WTC11 (cell line): ENCODE measurements around the gene L1CAM. TPM values are rescaled to one million over a fixed set of nuclear protein-coding genes. Genes with fewer than 3 reads are reported as not detected.

Experiments used
- ATAC-seq: fragments of 200-7000 bp; cut with Tn5 transposase; 2 replicates; pipeline ENCODE4 v1.10.0; 2021; ENCODE audit warnings: mild to moderate bottlenecking, moderate library complexity
- CTCF ChIA-PET: fragments of 300-600 bp; sonication (Branson Sonifier 250); formaldehyde crosslinking; loops from one replicate; lab custom pipeline; 2021; ENCODE audit warnings: antibody characterized with exemption; lab: Charles Lee
- POLR2A ChIA-PET: fragments of 350-600 bp; sonication (Branson Sonifier 250); formaldehyde crosslinking; loops from one replicate; lab custom pipeline; 2021; ENCODE audit warnings: antibody characterized with exemption; lab: Charles Lee
- DNase-seq: peaks from one replicate; pipeline ENCODE4 v3.0.0; 2021; ENCODE audit warnings: low spot score
- H3K27ac Mint-ChIP-seq: 2 replicates; pipeline ENCODE4 v1.8.0; 2021; ENCODE audit warnings: mixed read lengths
- H3K27me3 Mint-ChIP-seq: 2 replicates; pipeline ENCODE4 v1.8.0; 2021; ENCODE audit warnings: low read depth, mild to moderate bottlenecking, moderate library complexity, mixed read lengths
- H3K36me3 Mint-ChIP-seq: 2 replicates; pipeline ENCODE4 v1.8.0; 2021; ENCODE audit warnings: mixed read lengths
- H3K4me1 Mint-ChIP-seq: 2 replicates; pipeline ENCODE4 v1.8.0; 2022; ENCODE audit warnings: mixed read lengths
- H3K4me3 Mint-ChIP-seq: 2 replicates; pipeline ENCODE4 v1.8.0; 2021; ENCODE audit warnings: mild to moderate bottlenecking, moderate library complexity, mixed read lengths
- H3K9me3 Mint-ChIP-seq: 2 replicates; pipeline ENCODE4 v1.8.0; 2021; ENCODE audit warnings: mixed read lengths
- FOXP1 ChIP-seq: sonication (generic); formaldehyde crosslinking; IDR thresholded peaks from 2 replicates; pipeline ENCODE4 v1.8.0; 2022; ENCODE audit warnings: missing genetic modification reagents, mild to moderate bottlenecking, moderate library complexity, borderline replicate concordance
- HMGA2 ChIP-seq: fragments of 250-450 bp; sonication (Bioruptor Pico); IDR thresholded peaks from 2 replicates; pipeline ENCODE4 v1.4.0; 2021; ENCODE audit warnings: mild to moderate bottlenecking, moderate library complexity
- NR2C2 ChIP-seq: sonication (generic); formaldehyde crosslinking; IDR thresholded peaks from 2 replicates; pipeline ENCODE4 v1.8.0; 2022; ENCODE audit warnings: mild to moderate bottlenecking, missing genetic modification reagents
- SOX15 ChIP-seq: fragments of 250-450 bp; sonication (Bioruptor Pico); IDR thresholded peaks from 2 replicates; pipeline ENCODE4 v1.9.0; 2021; ENCODE audit warnings: mild to moderate bottlenecking
- TCF7 ChIP-seq: sonication (generic); formaldehyde crosslinking; IDR thresholded peaks from 2 replicates; pipeline ENCODE4 v1.8.0; 2022; ENCODE audit warnings: mild to moderate bottlenecking, low read depth, missing genetic modification reagents, moderate library complexity
- ZBTB21 ChIP-seq: sonication (generic); formaldehyde crosslinking; IDR thresholded peaks from 2 replicates; pipeline ENCODE4 v1.8.1; 2023; ENCODE audit warnings: mild to moderate bottlenecking, missing genetic modification reagents, borderline replicate concordance
- ZNF219 ChIP-seq: sonication (generic); formaldehyde crosslinking; IDR thresholded peaks from 2 replicates; pipeline ENCODE4 v1.8.0; 2023; ENCODE audit warnings: missing genetic modification reagents, mild to moderate bottlenecking, borderline replicate concordance
- total RNA-seq: library from RNA; stranded (reverse); gene quantifications from 3 replicates; pipeline ENCODE4 v1.2.3, GENCODE V29; 2021
- TF ChIP-seq, protein P1 (sequence below): sonication (generic); formaldehyde crosslinking; IDR thresholded peaks from 2 replicates; pipeline ENCODE4 v1.8.1; 2023; ENCODE audit warnings: mild to moderate bottlenecking, missing genetic modification reagents
- TF ChIP-seq, protein P2 (sequence below): sonication (generic); formaldehyde crosslinking; IDR thresholded peaks from 2 replicates; pipeline ENCODE4 v1.8.0; 2022; ENCODE audit warnings: mild to moderate bottlenecking, missing genetic modification reagents
- TF ChIP-seq, protein P3 (sequence below): fragments of 250-450 bp; sonication (Bioruptor Pico); IDR thresholded peaks from 2 replicates; pipeline ENCODE4 v2.1.2; 2022; ENCODE audit warnings: mild to moderate bottlenecking, moderate library complexity
- TF ChIP-seq, protein P4 (sequence below): sonication (generic); formaldehyde crosslinking; IDR thresholded peaks from 2 replicates; pipeline ENCODE4 v1.8.0; 2022; ENCODE audit warnings: mild to moderate bottlenecking, missing genetic modification reagents
- TF ChIP-seq, protein P5 (sequence below): sonication (generic); formaldehyde crosslinking; IDR thresholded peaks from 2 replicates; pipeline ENCODE4 v1.8.0; 2022; ENCODE audit warnings: missing genetic modification reagents
- TF ChIP-seq, protein P6 (sequence below): sonication (generic); formaldehyde crosslinking; IDR thresholded peaks from 2 replicates; pipeline ENCODE4 v1.8.0; 2023; ENCODE audit warnings: mild to moderate bottlenecking, missing genetic modification reagents
- TF ChIP-seq, protein P7 (sequence below): fragments of 250-450 bp; sonication (Bioruptor Pico); IDR thresholded peaks from 2 replicates; pipeline ENCODE4 v1.9.0; 2021; ENCODE audit warnings: mild to moderate bottlenecking

Gene L1CAM
- total RNA-seq, 1 experiment from 2014 or later: 40.2 TPM

DNA sequence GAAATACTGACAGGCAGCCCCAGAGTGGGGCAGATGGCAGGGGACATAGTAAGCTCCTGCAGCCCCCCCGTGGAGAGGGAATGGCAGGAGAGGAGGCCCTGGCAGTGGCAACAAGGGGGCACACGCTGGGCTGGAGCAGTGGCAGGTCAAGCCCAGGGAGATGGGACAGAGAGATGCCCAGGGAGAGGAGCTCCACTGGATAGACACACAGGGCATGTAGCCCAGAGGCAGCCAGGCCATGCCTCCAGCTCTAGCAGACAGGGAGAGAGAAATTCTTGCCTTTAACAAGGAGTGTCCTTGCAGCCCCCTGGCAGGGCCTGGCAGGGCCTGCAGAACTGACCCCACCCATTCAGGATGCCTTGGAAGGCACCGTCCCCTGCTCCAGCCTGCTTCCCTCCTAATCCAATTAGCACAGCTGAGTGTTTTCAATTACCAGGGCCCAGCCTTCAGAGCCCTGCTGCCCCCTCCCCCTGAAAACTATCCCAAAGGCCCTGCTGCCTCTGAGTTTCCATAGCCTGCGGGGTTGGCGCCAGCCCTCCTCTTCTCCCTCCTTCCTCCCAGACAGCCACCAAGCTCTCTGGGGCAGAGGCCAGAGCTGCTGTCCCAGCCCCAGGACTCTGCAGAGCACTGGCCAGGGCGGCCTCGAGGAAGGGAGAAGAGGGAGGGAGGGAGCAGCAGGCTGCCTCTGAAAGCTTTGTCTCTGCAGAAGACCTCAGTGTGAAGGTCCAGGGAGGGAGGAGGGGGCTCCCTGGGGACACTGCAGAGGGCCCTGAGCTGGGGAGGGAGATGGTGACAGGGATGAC is 12.5 kb downstream of the L1CAM start:
- DNase-seq (no peak), ATAC-seq (no peak)
- H3K9me3 Mint-ChIP-seq: no peaks in the 10 kb centered on the region
- H3K36me3 Mint-ChIP-seq: no peaks in the 10 kb centered on the region; the same call in 1 of the 2 replicates
- no peak overlapping the region for H3K27ac Mint-ChIP-seq
- CTCF ChIA-PET: interaction anchor here (0.9 kb wide), 1 partner anchor 11 kb away, joined by 3 read pairs; no protein-coding TSS in a partner anchor
- TF ChIP-seq NR2C2 (CRISPR knock-in tag) (no peak), ZBTB21 (CRISPR knock-in tag) (no peak), ZNF219 (CRISPR knock-in tag) (no peak)
- TF ChIP-seq, protein P1, sequence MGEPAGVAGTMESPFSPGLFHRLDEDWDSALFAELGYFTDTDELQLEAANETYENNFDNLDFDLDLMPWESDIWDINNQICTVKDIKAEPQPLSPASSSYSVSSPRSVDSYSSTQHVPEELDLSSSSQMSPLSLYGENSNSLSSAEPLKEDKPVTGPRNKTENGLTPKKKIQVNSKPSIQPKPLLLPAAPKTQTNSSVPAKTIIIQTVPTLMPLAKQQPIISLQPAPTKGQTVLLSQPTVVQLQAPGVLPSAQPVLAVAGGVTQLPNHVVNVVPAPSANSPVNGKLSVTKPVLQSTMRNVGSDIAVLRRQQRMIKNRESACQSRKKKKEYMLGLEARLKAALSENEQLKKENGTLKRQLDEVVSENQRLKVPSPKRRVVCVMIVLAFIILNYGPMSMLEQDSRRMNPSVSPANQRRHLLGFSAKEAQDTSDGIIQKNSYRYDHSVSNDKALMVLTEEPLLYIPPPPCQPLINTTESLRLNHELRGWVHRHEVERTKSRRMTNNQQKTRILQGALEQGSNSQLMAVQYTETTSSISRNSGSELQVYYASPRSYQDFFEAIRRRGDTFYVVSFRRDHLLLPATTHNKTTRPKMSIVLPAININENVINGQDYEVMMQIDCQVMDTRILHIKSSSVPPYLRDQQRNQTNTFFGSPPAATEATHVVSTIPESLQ (CRISPR knock-in tag): no peak
- TF ChIP-seq, all 79 proteins: peak for 0
- POLR2A ChIA-PET: no interaction called here
- no peak overlapping the region for H3K4me3 Mint-ChIP-seq
- H3K27me3 Mint-ChIP-seq: no peaks in the 10 kb centered on the region; the same call in 1 of the 2 replicates
- peaks cover 24% of the 10 kb centered on the region for H3K4me1 Mint-ChIP-seq

DNA sequence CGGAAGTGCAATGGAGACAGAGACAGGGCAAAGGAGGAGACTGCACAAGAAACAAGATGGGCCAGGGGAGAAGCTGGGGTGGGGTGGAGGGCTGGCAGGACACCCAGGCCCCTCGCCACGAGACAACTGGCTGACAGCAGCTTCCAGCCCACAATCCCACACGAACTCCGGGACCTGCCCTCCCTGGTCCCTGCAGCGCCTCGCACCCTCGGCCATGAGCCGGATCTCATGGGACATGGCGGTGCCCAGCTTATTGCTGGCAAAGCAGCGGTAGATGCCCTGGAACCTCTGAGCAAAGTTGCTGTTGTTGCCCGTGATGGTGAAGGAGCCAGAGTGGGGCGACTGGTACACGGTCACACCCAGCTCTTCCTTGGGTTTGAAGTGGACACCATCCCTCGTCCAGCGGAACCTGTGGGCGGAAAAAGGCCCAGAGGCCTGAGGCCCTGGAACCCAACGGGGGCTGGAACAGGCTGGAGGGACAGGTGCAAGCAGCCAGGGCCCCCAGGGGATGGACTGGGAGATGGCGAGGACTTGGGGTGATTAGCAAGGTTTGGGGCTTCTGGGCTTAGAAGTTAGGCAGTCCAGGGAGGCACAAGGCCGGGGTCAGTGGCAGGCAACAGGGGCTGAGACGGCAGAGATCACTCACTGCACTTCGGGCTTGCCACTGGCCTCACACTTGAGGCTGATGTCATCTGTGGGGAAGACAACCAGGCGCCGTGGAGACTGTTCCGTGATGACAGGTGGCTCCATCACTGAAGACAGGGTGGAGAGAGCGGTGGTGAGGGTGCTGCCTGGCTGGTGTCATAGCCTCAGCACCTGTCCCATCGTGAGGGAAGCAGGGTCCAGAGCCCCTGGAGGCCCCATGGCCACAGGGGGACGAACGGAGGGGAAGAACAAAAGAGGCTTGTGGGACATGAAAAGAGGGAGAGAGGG is 13.8 kb downstream of the L1CAM start:
- CTCF ChIA-PET: interaction anchor here (1.1 to 1.2 kb wide), 2 partner anchors 15 to 63 kb away, joined by 3 read pairs; partner anchors contain the start of gene NAA10
- Mint-ChIP-seq H3K9me3 (no peaks in the 10 kb centered on the region), H3K27ac (no peak overlapping the region)

More for the DNA sequence above, 13.8 kb downstream of the L1CAM start:
- Mint-ChIP-seq H3K4me3 (no peak overlapping the region), H3K4me1 (peaks cover 12% of the 10 kb centered on the region), H3K36me3 (no peaks in the 10 kb centered on the region; the same call in 1 of the 2 replicates), H3K27me3 (no peaks in the 10 kb centered on the region; the same call in 1 of the 2 replicates)
- DNase-seq (no peak), ATAC-seq (no peak)
- TF ChIP-seq HMGA2 (CRISPR knock-in tag): no peak
- TF ChIP-seq, protein P2, sequence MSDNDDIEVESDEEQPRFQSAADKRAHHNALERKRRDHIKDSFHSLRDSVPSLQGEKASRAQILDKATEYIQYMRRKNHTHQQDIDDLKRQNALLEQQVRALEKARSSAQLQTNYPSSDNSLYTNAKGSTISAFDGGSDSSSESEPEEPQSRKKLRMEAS (CRISPR knock-in tag): no peak
- TF ChIP-seq TCF7 (CRISPR knock-in tag): no peak
- TF ChIP-seq ZNF219 (CRISPR knock-in tag): no peak
- TF ChIP-seq, protein P3, sequence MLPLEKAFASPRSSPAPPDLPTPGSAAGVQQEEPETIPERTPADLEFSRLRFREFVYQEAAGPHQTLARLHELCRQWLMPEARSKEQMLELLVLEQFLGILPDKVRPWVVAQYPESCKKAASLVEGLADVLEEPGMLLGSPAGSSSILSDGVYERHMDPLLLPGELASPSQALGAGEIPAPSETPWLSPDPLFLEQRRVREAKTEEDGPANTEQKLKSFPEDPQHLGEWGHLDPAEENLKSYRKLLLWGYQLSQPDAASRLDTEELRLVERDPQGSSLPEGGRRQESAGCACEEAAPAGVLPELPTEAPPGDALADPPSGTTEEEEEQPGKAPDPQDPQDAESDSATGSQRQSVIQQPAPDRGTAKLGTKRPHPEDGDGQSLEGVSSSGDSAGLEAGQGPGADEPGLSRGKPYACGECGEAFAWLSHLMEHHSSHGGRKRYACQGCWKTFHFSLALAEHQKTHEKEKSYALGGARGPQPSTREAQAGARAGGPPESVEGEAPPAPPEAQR: no peak
- TF ChIP-seq, protein P4, sequence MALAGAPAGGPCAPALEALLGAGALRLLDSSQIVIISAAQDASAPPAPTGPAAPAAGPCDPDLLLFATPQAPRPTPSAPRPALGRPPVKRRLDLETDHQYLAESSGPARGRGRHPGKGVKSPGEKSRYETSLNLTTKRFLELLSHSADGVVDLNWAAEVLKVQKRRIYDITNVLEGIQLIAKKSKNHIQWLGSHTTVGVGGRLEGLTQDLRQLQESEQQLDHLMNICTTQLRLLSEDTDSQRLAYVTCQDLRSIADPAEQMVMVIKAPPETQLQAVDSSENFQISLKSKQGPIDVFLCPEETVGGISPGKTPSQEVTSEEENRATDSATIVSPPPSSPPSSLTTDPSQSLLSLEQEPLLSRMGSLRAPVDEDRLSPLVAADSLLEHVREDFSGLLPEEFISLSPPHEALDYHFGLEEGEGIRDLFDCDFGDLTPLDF (CRISPR knock-in tag): no peak
- TF ChIP-seq, protein P5, sequence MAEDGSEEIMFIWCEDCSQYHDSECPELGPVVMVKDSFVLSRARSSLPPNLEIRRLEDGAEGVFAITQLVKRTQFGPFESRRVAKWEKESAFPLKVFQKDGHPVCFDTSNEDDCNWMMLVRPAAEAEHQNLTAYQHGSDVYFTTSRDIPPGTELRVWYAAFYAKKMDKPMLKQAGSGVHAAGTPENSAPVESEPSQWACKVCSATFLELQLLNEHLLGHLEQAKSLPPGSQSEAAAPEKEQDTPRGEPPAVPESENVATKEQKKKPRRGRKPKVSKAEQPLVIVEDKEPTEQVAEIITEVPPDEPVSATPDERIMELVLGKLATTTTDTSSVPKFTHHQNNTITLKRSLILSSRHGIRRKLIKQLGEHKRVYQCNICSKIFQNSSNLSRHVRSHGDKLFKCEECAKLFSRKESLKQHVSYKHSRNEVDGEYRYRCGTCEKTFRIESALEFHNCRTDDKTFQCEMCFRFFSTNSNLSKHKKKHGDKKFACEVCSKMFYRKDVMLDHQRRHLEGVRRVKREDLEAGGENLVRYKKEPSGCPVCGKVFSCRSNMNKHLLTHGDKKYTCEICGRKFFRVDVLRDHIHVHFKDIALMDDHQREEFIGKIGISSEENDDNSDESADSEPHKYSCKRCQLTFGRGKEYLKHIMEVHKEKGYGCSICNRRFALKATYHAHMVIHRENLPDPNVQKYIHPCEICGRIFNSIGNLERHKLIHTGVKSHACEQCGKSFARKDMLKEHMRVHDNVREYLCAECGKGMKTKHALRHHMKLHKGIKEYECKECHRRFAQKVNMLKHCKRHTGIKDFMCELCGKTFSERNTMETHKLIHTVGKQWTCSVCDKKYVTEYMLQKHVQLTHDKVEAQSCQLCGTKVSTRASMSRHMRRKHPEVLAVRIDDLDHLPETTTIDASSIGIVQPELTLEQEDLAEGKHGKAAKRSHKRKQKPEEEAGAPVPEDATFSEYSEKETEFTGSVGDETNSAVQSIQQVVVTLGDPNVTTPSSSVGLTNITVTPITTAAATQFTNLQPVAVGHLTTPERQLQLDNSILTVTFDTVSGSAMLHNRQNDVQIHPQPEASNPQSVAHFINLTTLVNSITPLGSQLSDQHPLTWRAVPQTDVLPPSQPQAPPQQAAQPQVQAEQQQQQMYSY (CRISPR knock-in tag): no peak
- TF ChIP-seq, protein P6, sequence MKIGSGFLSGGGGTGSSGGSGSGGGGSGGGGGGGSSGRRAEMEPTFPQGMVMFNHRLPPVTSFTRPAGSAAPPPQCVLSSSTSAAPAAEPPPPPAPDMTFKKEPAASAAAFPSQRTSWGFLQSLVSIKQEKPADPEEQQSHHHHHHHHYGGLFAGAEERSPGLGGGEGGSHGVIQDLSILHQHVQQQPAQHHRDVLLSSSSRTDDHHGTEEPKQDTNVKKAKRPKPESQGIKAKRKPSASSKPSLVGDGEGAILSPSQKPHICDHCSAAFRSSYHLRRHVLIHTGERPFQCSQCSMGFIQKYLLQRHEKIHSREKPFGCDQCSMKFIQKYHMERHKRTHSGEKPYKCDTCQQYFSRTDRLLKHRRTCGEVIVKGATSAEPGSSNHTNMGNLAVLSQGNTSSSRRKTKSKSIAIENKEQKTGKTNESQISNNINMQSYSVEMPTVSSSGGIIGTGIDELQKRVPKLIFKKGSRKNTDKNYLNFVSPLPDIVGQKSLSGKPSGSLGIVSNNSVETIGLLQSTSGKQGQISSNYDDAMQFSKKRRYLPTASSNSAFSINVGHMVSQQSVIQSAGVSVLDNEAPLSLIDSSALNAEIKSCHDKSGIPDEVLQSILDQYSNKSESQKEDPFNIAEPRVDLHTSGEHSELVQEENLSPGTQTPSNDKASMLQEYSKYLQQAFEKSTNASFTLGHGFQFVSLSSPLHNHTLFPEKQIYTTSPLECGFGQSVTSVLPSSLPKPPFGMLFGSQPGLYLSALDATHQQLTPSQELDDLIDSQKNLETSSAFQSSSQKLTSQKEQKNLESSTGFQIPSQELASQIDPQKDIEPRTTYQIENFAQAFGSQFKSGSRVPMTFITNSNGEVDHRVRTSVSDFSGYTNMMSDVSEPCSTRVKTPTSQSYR (CRISPR knock-in tag): no peak
- no peak for TF ChIP-seq FOXP1
- no peak for TF ChIP-seq SOX15 (CRISPR knock-in tag)
- TF ChIP-seq, protein P7, sequence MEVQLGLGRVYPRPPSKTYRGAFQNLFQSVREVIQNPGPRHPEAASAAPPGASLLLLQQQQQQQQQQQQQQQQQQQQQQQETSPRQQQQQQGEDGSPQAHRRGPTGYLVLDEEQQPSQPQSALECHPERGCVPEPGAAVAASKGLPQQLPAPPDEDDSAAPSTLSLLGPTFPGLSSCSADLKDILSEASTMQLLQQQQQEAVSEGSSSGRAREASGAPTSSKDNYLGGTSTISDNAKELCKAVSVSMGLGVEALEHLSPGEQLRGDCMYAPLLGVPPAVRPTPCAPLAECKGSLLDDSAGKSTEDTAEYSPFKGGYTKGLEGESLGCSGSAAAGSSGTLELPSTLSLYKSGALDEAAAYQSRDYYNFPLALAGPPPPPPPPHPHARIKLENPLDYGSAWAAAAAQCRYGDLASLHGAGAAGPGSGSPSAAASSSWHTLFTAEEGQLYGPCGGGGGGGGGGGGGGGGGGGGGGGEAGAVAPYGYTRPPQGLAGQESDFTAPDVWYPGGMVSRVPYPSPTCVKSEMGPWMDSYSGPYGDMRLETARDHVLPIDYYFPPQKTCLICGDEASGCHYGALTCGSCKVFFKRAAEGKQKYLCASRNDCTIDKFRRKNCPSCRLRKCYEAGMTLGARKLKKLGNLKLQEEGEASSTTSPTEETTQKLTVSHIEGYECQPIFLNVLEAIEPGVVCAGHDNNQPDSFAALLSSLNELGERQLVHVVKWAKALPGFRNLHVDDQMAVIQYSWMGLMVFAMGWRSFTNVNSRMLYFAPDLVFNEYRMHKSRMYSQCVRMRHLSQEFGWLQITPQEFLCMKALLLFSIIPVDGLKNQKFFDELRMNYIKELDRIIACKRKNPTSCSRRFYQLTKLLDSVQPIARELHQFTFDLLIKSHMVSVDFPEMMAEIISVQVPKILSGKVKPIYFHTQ (CRISPR knock-in tag): no peak
- POLR2A ChIA-PET: no interaction called here
